GM10847 (cell line): ENCODE results near the gene UCKL1.

Experiments used
- POLR2A ChIP-seq: IDR thresholded peaks from 2 replicates; pipeline ENCODE4 v1.6.1; 2011; ENCODE audit not compliant: insufficient read length; ENCODE audit errors: extremely low read depth

UCKL1 gene

DNA sequence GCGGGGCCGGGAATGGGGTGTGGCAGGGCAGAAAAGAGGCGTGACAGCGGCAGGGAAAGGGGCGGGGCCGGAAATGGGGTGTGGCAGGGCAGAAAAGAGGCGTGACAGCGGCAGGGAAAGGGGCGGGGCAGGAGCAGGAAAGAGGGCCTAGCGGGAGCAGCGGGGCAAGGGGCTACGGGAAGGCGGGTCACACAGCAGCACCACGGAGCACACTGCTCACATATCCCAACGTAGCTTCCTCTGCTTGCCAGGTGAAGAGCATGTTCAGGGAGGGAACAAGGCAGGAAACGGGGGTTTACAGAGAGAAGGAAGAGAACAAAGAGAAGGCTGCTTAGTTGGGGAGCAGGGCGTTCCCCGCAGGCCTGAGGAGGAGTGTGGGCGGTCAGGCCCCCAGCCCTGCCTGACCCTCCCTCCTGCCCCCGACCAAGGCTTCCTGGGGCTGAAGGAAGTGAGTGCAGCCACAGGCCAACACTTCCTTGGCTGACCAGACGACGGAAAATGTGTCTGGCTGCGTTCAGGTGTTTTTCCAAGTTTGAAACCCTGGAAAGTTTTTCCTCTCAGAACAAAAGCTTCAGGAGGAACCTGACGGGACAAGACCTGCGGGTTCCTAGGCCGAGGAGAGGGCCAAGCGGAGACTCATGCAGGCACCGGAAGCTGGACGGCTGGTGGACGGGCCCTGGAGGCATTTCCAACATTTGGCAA lies 13.8 kb downstream of the UCKL1 start:
- TF ChIP-seq POLR2A, result no peak

DNA sequence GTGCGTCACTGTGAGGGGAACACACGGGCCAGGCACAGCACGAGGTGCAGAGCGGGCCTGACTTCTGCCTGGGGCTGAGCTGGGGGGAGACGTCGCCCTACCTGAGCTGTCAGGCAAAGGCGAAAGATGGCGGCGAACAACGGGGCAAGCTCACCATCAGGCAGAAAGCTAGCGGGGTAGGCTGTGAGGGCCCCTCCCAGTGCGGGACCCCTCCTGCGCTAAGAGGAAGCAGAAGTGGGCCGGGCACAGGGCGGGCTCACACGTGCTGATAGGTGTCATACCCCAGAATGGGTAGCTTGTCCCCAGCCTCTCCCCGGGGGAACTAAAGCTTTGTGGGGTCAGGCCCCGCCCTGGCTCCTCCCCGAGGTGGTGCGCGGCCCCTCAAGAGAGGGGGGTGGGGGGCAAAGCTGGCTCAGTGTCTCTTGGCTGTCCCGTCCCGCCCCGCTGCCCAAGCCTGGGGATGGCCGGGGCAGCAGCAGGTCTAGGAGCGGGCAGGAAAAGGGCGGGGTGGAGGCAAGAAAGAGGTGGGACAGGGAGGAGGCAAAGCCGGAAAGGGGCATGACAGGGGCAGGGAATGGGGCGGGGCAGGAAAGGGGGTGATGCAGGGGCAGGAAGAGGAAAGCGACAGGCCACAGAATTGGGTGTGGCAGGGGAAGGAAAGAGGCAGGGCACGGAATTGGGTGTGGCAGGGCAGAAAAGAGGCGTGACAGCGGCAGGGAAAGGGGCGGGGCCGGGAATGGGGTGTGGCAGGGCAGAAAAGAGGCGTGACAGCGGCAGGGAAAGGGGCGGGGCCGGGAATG lies 14.7 kb downstream of the UCKL1 start:
- TF ChIP-seq POLR2A, result no peak

DNA sequence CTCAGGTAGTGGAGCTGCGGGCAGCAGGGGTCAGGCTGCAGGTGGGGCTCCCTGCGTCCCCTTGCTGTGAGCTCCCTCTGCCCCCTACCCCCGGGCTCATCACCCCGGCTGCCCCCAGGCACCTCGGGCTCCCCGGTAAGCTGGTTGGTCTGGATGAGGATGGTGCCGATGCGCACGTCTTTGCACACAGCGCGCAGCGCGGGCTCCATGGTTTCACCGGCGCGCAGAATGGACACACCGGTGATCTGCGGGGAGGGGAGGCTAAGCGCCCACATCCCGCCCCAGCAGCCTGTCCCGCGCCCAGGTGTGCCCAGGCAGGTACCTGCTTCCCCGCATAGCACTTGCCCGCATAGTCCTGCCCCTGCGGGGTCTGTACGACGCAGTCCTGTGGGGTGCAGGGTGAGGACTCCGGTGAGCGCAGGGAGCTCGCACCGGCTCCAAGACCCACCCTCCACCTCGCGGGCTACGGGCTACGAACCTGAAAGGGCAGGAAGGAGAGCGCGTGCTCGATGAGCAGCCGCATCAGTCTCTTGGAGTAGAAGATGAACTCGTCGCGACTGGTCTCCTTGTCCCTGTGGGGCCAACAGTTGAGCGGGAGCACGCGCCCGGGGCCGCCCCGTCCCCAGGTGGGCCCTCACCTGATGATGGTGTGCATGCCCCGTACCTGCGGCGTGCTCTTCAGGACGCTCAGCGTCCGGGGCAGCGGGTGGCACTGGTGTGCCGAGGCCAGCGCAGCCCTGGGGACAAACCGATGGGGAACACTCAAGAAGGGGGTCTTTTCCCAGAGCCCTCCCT lies 15.5 kb downstream of the UCKL1 start:
- no peak for TF ChIP-seq POLR2A

DNA sequence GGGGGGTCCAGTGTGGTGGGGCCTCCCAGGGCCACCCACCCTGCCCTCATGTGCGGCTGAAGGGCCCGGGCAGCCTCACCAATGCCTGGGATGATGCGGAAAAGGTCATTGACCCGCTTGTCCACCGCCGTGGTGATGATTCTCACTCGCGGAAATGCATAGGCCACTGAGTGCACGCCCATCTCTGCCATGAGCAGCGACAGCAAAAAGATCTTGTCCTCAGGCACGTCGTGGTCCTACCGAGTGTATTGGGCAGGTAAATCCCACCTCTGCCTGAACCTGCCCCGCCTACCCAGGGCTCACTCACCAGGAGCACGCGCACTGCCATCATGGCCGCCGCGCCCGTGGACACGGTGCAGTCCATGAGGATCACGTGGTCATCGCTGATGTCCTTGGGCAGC lies 16.1 kb downstream of the UCKL1 start:
- TF ChIP-seq POLR2A, result no peak

DNA sequence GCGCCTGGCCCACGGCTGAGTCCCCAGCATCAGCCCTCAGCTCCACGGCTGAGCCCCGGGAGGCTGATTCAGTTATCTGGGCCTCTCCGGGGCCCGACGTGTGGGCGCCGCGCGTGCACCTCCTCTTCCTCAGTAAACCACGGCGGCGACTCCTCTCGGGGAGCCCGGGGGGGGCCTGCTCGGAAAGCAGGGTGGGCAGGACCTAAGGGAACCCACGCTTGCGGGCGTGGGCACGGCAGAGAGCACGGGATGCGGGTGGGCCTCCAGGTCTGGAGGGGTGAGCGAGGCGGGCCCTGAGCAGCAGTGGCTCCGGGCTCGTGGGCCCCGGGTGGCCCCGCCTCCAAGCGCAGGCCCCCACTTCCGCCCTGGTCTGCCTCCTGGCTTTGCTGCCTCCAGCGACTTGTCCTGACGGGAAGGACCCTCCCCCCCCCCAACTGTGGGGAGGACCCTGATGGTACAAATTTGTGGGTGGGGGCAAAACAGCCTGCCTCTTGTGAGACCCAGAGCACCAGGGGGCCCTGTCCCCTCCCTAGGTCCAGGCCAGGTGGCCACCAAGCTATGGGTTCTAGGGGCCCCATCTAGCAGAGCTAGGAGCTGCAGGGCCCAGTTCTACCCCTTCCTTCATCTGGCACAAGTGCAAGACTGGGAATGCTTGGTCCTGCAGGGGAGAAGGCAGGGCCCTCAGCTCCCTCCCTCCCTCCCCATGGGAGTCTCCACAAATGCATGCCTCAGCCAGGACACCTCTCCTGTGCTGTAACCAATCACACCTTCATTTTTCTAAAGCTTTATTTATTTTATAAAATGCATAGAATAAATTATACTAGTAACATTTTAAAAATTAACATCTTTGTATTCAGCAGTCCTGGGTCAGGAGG lies 16.9 kb downstream of the UCKL1 start:
- no peak for TF ChIP-seq POLR2A

DNA sequence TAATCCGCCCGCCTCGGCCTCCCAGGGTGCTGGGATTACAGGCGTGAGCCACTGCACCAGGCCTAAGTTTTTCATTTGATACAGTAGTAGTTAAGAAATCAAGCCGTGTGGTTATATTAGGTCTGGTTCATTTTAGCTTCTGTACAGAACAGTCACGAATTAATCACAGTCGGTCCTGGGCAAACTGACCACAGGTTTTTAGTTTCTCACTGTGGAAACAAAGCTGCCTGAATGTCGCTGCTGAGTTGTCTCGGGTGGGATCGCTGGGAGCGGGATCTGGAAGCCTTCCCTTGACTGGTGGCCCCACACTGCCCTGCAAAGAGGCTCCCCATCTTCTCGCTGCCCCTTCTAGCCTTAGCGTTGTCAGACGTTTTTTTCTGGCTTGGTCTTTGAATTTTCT lies 18.6 kb downstream of the UCKL1 start:
- no peak for TF ChIP-seq POLR2A

DNA sequence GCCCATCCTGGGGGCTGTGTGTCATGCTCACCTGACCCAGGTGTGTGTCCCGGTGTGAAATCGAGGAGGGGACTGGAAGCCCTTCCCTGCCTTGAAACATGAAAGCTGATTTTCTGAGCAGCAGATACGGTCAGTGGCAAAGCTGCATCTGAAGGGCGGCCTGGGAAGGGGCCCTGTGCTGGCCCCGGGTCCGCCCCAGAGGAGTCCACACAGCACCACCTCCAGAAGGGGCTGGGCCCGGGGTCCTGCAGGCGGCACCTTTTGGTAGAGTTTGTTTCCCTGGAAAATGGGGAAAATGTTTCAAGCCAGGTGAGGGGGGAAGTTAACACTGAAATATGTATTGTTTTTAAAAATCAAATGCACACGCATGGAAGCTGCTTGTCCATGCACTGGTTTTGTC lies 20.8 kb downstream of the UCKL1 start:
- TF ChIP-seq POLR2A, result no peak

DNA sequence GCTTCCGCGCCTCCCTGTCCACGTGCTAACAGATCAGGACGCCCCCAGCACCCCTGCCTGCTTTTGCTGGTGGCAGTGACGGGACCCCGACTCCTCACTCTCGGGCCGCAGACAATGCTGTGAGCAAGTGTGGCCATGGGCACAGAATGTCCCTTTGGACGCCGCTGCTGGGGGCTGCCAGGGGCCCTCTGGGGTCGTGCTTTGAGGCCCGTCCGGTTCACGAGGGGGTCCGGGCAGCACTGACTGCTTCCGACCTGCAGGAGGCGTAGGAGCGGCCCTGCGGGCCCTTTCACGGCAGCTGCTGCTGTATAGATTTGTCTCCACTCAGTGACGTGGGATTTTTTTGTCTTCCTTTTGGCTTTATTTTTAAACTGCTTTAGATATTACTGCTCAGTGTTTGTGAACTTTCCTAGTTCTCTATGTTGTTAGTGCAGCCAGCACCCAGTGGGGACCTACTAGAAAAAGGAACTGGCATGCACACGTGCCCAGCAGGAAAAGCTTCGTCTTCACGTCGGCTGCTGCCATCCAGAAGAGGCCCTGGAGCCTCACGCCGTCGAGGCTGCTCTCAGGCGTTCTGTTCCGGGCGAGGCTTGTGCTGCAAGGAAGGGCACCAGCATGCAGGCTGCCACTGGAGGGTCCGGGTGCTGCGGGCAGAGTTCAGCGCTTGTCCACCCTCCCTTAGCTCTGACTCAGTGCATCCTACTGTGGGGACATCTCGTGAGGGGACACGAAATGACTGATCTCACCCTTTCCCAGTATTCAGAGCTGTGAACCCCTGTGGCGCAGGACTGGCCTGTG lies 21.7 kb downstream of the UCKL1 start:
- TF ChIP-seq POLR2A, result no peak

DNA sequence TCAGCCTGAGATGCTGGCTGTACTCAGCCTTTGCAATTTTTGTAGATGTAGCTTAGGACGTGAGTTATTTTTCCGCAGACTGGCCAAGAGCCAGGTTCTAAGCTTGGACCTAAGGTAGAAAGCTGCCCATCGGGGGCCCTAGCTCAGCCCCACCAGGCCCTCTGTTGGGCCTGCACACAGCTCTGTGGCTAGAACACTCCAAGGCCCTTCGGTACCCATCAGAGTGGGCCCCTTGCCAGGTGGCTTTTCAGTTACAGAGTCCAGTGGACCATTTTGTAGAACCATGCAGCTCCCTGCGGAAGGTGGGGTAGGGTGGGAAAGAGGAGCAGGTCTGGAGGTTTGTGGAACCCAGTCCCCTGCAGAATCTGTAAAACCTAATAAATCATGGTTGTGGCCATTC lies 22.6 kb downstream of the UCKL1 start:
- no peak for TF ChIP-seq POLR2A

DNA sequence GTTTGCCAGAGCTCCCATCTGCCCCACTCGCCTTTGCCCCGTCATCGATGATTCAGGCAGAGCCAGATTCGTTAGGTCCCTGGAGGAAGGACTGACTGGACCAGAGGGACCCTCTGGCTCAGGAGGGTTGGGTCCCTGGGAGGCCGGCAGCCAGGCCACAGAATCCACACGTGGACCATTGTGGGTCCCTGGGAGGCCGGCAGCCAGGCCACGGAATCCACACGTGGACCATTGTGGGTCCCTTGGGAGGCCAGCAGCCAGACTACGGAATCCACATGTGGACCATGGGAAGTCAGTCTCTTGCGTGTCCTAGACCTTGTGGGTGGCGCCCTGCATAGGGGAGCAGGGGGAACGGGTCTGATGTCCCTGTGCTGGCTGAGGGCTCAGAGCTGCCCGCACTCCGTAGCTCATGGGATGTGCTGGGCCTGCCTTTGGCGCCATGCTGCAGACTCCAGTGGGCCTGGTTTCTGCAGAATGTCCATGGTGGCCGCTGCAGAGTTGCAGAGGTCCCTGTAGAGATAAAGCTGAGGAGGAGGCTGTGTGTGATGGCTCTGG lies 23.5 kb downstream of the UCKL1 start:
- no peak for TF ChIP-seq POLR2A

DNA sequence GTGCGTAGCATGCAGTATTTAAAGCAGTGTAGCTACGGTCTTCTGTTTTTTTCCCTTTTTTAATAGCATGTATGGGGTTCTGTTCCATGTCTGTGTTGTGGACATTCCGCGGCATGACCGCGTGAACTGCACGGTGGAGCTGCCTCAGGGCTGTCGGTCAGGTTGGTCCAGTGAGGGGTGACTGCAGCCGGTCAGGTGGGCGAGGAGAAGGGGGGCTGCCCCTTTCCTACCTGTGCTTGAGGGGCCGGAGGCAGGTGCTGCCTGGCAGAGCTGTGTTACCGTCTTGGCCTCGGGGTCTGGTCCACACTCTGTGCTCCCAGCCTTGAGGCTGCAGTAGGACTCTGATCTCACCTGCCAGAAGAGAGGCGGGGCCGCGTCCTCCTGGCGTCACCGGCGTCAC lies 24.5 kb downstream of the UCKL1 start:
- no peak for TF ChIP-seq POLR2A

DNA sequence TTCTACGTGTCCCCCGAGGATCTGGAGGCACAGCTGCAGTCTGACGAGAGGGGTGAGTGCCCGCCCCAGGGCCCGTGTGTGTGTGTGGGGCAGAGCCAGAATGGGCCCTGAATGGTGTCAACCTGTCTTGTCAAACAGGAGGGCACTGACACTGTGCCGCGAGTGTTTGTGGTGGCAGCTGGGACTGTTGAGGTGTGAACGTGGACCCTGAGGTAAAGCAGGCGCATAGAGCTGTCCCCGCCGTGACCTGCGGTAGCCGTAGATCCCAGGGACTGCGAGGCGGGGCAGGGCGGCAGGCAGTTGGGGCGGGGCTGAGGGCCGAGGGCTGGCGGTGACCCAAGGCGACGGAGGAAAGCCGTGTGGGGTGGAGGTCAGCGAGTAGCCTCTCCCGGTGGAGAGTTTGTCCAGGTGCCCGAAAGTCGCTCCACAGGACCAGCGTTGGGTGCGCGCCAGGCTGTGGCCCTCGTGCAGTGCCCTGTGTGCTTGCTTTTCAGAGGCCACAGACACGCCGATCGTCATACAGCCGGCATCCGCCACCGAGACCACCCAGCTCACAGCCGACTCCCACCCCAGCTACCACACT lies 25.2 kb downstream of the UCKL1 start:
- TF ChIP-seq POLR2A, result no peak

DNA sequence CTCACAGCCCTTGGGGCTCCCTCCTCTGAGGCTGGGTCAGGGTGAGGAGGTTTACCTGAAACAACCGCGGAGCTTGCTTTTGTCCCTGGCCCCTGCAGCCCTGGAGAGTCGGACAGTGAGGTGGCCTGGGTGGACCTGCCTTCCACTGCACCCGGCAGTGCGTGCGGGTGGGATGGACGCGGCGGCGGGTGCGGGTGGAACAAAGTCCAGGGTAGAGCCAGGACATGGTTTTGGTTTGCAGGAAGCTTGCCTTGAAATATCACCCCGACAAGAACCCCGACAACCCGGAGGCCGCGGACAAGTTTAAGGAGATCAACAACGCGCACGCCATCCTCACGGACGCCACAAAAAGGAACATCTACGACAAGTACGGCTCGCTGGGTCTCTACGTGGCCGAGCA lies 27.1 kb downstream of the UCKL1 start:
- TF ChIP-seq POLR2A, result no peak

DNA sequence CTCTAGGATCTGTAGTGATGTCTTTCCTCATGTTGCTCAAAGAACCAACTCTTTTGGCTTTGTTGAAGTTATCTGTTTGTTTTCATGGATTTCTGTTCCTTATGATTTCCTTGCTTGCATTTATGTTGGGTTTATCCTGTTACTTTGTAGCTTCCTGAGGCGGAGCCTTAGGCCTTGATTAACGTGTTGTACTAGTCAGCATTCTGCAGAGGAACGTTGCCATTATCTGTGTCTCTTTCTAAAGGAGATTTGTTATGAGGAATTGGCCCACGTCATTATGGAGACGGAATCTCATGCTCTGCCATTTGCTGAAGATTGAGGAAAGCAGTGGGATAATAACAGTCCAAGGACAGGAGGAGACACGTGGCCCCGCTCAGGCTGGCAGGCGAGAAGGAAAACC lies 29.9 kb downstream of the UCKL1 start:
- no peak for TF ChIP-seq POLR2A

DNA sequence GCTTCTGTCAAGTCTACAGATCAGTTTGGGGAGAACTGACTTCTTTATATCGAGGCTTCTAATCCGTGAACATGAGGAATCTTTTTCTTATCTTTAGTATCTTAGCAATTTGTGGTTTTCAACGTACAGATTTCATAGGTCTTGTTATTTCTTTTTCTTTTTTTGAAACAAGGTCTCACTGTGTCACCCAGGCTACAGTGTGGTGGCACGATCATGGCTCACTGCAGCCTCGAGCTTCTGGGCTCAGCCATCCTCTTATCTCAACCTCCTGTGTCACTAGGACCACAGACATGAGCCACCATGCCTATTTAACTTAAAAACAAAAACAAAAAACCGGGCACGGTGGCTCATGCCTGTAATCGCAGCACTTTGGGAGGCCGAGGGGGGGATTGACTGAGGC lies 32.0 kb downstream of the UCKL1 start:
- TF ChIP-seq POLR2A, result no peak
